ENCODE results near the gene BCL11B.

Gene BCL11B

DNA sequence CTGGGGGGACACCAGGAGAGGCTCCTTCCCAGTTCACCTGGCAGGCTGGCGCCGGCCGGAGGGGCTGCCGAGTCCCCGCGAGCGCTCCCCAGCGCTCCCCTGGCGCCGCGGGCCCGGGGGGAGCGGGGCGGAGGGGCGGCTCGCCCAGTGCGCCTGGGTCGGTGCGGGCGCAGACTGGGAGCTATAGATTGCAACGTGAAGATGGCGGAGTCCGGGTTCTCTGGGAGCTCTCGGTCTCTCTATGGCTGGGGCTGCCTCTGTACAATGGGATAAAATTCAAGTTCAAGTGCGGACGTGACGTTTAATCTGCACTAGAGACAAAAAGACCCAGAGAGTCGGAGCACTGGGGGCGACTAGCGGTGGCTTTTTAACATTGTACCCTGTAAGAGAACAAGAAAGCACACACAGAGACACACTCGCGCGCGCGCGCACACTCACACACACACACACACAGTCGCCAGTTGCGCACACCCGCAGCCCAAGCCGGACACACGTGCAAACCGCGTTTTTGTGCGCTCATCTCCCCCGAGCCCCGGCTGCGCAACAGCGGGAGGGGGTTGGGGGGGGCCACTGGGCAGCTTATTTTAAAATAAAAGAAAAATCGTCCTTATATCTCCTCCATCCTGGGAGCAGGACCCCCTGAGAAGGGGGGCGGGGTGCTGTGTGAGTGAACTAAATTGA lies at the start of gene BCL11B:
TSS of gene BCL11B (minus strand) at position 247 of the 681 bp plus-strand sequence. CDS start 979 bp downstream, outside the sequence.
- DNase-seq: peak; percentile 88

- DNase-seq: no peak
Measured at GRCh38 chr14:99321236-99321925, 49.4 kb upstream of the BCL11B start.

DNA sequence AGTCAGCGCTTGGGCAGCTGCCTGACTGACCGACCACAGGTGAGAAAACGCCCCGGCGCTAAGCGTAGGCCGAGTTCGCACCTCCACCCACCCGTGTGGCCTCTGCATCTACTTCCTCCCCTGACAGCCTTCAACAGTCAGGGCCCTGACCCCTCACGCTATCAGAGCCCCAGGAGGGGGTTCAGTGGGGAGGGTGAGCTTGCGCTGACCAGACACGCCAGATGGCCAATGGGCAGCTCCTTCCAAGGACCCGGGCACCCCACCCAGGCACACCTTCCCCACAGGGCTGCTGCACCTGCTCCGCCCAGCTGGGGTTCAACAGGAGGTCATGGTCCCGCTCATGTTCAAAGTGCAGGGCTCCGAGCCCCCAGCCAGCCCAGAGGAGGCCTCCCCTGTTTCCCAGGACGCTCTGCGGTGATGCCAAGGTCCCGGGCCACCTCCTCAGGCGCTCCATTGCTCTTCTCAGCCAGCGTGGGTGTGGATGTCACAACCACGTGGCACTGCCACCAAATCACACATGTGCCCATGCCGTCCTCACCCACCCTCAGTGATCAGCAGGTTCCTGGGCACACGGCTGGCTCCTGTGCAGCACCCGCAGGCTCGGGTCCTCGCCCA lies 48.7 kb upstream of the BCL11B start:
- DNase-seq: no peak

GRCh38 chr14:99320105-99320572 lies 48.1 kb upstream of the BCL11B start:
- DNase-seq: peak; percentile 40

DNA sequence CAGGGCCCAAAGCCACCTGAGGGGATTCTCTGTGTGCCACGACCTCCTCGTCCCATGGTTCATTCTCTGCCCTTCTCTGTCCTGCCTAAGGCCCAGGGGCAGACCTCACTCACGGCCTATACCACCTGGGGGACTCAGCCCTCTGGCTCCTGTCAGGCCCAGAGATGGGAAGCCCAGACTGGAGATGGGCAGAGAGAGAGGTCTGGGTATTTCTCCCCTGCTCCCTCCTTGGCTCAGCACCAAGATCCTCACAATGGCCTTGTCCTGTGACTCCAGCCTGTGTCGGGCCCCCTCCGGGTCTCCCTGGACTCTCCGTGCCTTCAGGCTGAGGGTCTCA lies 46.9 kb upstream of the BCL11B start:
- no peak for DNase-seq

DNA sequence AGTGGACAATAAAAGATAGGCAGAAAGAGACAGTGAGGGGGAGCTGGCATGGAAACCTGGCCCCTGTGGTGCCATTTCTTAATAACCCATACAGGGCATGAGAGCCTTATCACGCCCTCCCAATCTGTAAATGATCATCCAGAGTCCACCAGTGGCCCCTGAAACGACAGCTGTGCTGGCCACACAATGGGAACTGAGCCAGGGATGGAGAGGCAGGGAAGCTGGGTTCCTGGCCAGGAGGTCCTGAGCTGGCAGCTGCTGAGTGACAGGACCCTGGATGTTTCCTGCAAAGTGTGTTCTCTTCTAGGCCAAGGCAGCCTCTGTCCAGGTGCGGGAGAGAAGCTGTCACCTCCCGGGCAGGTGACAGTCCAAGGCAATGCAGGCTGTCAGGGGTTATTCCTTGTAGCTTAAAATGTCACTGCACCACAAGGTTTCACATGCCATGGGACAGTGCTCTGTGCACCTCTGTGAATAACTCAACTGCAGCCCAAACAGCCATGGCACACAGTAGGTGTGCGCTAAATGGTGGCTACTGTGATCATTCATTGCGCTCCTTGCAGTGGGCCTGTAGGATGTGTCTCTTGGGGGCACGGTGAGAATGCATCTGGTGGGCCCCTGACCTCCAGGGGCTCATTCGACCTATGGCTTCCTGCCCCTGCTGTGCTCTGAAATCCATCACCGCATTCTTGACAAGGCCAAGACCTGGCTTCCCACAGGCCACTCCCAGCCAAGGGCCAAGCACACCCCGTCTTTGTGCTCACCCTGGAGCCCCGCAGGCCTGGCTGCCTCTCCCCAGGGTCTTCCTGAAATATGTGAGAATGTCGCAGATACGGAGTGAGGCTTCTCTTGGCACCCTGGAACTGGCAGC lies 46.3 kb upstream of the BCL11B start:
- no peak for DNase-seq

- no peak for DNase-seq
Measured at GRCh38 chr14:99317231-99318090, 45.5 kb upstream of the BCL11B start.

DNA sequence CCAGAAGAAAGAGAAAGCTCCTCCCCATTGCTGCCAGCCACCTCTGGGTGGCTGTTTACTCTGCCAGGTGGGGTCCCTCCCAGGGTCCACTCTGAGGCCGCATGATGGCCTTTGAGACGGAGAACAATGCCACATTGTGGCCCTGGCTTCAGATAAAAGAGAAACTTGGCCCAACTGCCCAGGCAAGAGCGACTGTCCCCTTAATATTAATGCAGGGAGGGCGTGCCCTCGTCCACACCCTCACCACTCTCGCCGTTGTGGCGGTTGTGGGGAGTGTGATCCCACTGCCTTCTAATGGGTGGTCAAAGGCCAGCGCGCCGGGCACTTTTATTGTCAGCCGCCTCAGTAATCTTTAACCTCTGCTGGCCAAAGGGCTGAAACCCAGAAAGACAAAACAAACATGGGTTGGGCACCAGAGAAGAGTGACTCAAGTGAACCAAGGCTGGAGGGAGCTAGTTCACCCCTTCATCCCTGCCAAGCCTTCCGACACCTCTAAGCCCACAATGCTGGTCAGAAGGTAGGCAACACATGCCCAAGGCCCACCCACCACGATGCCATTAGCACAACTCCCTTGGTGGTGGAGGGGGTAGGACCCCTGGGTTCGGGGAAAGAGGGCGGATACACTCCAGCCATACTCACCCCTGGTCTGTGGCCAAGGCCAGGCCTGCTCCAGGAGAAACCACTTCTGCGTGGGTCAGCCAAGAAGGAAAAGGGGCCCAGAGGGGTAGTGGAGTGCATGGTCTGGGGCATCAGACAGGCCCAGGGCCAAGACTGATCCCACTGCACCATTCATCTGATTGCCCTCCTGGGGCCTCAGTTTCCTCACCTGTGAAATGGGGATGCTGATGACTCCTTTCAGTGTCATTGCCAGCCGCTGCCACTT lies 44.5 kb upstream of the BCL11B start:
- no peak for DNase-seq

- DNase-seq: no peak
Measured at GRCh38 chr14:99315197-99315596, 43.2 kb upstream of the BCL11B start.

DNA sequence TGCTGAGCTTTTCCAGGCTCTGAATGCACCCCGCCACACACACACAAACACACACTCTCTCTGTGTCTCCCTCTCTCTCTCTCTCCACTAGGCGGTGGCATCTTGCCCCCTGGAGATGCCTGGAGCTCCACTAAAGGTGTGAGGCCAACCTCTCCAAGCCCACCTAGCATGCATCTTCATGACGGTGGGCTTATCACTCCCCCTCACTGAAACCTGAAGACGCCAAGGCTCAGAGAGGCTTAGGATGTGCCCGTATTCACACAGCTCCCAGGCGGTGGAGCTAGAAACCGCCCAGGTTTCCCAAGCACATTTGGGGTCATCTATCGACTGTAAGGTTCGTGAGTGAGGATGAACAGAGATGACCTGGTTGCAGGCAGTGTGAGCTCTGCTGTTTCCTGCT lies 42.6 kb upstream of the BCL11B start:
- no peak for DNase-seq

DNA sequence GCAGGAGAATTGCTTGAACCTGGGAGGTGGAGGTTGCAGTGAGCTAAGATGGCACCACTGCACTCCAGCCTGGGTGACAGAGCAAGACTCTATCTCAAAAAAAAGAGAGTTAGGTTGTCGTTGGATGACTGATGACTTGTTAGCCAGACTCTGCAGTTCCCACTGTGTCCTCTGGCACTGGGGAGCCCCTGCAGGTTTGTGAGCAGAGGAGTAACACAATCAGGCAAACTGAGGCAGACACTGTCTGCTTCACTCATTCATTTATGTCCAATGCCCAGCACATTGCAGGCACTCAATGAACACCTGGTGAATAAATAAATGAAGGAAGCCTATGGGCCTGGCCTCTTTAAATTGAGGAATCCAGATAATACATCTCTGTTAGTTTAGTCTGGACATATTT lies 41.2 kb upstream of the BCL11B start:
- no peak for DNase-seq

DNA sequence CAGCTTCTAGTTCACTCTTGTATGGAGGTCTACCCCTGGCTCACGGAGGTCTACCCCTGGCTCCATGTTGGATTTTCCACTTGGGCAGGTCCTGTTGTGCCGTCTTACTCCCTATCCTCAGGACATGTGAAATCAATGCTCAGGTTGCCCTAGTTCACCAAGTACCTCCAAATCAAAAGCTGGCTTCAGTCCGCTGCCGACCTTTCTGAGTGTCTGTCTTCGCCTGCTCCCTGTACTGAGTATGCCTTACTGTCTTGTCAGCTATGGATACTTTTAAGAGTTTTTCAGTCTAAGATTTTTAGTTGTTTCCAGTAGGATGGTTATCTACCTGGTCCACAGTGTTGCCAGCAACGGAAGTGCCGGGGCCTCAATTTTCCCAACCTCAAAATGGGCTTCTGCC lies 40.1 kb upstream of the BCL11B start:
- DNase-seq: no peak

- no peak for DNase-seq
Measured at GRCh38 chr14:99309220-99309766, 37.3 kb upstream of the BCL11B start.

DNA sequence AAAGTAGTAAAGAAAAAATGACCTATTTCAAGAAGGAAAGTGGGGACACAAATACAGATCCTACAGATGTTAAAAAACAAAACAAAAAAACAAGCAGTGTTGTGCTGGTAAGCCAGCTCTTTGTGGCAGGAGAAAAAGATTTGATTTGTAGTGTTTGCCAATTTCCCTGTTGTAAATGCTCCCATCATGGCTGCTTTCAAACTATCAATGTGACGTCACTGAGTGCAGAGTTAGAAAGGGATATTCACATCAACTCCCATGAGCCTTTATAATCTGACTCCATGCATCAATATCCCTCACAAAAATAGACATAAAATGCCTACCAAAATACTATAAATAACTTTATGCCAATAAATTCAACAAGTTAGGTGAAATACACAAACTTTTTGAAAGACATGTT lies 32.2 kb upstream of the BCL11B start:
- DNase-seq: no peak

- no peak for DNase-seq
Measured at GRCh38 chr14:99300190-99300589, 28.2 kb upstream of the BCL11B start.

DNA sequence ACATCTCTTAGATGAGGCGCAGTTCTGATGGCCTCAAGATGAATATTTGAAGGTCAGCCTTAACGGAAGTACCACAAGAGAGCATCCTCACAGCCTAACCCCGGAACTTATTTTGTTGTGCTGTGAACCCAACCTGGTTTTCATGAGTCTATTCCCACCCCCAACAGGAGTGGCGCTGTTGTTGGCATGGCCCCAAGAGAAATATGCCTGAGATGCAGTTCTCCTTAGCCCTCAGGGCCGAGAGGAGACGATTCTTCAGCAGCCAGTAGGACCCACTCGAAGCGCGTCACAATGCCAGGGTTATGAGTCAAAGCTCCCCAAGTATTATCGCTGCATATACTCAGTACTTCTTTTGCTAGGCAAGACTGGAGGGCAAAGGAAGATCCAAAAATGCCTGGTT lies 24.5 kb upstream of the BCL11B start:
- no peak for DNase-seq

- DNase-seq: no peak
Measured at GRCh38 chr14:99289394-99290189, 17.6 kb upstream of the BCL11B start.

GRCh38 chr14:99288948-99289347 lies 17.0 kb upstream of the BCL11B start:
- DNase-seq: no peak

GRCh38 chr14:99287269-99287942 lies 15.4 kb upstream of the BCL11B start:
- no peak for DNase-seq
